OCI-M2 (cell line): ENCODE data around the gene PTP4A2.
"Not testable (repeated sequence)": the region's sequence is repeated elsewhere in the genome, so short reads cannot be mapped to it uniquely, and the experiment has no call there.

Experiments used
- DNase-seq: peaks from one replicate; lab custom pipeline; 2025; ENCODE audit not compliant: unreplicated experiment; lab: John Stamatoyannopoulos, UW

Gene PTP4A2

GRCh38 chr1:31926252-31926651 lies 11.9 kb downstream of the PTP4A2 start:
- no peak for DNase-seq

DNA sequence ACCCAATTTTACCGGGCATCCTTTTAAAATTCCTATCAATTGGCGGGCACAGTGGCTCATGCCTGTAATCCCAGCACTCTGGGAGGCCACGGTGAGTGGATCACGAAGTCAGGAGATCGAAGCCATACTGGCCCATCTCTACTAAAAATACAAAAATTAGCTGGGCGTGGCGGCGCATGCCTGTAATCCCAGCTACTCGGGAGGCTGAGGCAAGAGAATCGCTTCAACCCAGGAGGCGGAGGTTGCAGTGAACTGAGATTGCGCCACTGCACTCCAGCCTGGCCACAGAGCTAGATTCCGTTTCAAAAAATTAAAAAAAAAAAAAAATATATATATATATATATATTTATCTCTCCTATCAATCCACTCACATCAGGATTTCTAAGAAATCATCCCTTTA lies 12.3 kb downstream of the PTP4A2 start:
- not testable (repeated sequence) for DNase-seq

GRCh38 chr1:31924839-31925238 lies 13.3 kb downstream of the PTP4A2 start:
- no peak for DNase-seq

- no peak for DNase-seq
These were observed 14.2 kb downstream of the PTP4A2 start for GRCh38 chr1:31923901-31924535.

DNA sequence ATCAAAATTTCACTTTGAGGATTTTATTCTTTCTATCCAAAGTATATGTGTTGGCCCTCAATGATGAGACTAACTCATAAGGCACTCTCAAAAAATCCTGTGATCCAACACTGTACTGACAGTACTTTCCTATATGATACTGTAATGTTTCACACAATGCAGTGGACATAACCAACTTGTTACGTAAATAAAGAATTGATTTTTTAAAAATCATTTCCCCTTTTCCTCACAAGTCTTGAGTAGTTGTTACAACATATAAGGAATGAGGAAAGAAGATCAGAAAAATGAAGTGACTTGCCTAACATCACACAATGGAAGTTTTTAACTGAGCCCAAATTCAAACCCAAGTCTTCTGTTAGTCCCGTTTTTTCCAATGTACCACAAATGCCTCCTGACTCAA lies 17.2 kb downstream of the PTP4A2 start:
- no peak for DNase-seq

DNA sequence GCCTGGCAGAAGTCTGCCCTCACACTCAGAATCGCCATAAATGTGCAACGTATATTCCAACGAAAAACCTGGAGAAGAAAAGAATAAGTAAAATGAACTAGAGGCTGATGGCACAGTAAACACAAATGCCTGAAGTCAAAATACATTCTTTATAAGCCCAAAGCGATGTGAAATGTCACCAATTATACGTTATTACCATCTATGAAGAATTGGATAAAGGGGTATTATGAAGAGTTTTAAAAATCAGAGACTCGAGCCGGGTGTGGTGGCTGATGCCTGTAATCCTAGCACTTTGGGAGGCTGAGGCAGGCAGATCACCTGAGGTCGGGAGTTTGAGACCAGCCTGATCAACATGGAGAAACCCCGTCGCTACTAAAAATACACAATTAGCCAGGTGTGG lies 18.6 kb downstream of the PTP4A2 start:
- DNase-seq: no peak

DNA sequence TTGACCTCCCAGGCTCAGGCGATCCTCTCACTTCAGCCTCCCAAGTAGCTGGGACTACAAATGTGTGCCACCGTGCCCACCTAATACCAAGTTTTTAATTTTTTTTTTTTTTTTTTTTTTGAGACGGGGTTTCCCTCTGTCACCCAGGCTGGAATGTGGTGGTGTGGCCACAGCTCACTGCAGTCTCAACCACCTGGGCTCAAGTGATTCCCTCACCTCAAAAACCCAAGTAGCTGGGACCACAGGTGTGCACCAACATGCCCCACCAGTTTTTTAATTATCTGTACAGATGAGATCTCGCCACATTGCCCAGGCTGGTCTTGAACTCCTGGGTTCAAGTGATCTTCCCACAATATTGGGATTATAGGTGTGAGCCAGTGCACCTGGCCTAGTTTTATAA lies 22.7 kb downstream of the PTP4A2 start:
- DNase-seq: no peak

GRCh38 chr1:31913968-31914367 lies 24.2 kb downstream of the PTP4A2 start:
- DNase-seq: no peak

- DNase-seq: no peak
These were observed 25.3 kb downstream of the PTP4A2 start for GRCh38 chr1:31912839-31913239.

DNA sequence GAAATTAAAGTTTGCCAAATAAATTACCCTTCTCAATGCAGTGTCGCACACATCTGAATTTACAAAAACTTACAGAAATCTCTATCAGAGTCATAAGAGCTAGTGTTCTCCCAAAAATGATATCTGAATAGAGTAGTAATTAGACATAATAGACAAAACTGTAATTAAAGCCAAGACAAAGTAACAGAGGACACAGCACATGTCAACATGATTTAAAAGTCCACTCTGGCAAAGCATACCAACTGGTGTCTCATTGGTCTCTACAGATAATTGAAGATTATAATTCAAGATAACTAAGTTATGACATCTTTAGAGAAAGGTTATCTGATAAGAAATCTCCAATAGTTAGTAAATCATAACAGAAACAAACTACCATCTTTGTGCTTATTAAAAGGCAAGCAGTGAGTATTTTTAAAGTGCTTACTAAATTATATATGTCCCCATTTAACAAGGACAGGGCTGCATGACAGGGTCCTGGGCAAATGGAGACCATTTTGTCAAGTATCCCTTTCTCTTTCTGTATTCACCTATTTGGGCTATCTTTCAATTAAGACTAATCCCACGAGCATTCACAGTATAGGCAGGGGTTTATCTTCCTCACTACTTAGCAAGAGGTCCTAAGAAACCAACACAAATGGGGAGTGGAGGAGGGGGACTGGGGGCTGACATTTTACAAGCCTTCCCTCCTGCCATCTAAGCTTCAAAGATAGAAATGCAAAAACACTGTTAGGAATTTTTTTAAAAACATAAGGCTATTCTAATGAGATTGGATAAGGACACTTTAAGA lies 26.0 kb downstream of the PTP4A2 start:
- no peak for DNase-seq

DNA sequence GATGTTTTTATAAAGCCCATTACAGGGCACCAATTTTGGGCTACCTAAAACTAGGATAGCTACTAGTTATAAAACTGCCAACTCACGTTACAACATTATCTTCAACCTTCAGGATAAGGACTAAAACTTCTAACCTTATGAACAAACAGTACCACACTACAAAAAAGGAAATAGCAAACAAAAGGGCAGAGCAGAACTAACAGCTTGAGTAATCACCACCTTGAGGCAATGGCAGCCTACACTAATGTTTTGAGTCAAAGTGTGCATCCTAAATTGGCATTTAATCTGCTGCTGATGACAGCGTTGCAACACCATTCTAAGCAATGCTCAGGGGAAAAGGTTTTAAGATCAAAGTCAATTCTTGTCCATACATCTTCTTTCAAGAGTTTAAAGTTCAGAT lies 27.2 kb downstream of the PTP4A2 start:
- no peak for DNase-seq

DNA sequence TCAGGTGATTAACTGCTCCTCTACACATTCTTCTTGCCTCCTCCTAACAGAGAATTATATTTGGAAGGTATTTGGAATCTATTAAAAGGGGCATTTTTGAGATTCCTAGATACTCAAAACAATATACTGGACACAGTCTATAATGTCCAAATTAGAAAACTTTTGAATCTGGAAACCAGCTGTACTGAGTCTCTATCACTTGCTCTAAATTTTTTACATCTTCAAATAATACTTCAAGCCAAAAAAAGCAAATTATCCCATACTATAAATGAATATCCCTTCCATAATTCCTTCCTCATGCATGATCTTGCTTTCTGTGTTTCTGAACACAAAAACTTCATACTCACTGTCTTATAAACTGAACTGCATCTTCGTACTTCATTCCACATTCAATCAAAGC lies 28.5 kb downstream of the PTP4A2 start:
- no peak for DNase-seq

- no peak for DNase-seq
These were observed 31.6 kb downstream of the PTP4A2 start for GRCh38 chr1:31906557-31906956.

GRCh38 chr1:31905681-31906080 lies 32.5 kb downstream of the PTP4A2 start:
- DNase-seq: no peak

DNA sequence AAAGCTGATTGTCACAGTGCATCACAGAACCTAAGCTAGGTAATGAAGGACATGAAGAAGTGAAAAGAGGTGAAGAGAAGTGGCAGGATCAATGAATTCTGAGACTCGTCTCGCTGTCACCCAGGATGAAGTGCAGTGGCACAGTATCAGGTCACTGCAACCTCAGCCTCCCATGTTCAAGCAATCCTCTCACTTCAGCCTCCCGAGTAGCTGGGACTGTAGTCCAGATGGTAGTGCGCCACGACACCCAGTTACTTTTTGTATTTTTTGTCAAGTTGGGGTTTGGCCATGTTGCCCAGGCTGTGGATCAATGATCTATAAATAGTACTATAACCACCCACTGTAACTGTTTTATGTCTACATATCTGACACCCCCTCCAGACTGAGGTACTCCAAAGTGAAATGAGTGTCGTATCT lies 33.1 kb downstream of the PTP4A2 start:
- no peak for DNase-seq

GRCh38 chr1:31904339-31905092 lies 33.7 kb downstream of the PTP4A2 start:
- DNase-seq: no peak

GRCh38 chr1:31902510-31902860 lies 35.7 kb downstream of the PTP4A2 start:
- DNase-seq: no peak

DNA sequence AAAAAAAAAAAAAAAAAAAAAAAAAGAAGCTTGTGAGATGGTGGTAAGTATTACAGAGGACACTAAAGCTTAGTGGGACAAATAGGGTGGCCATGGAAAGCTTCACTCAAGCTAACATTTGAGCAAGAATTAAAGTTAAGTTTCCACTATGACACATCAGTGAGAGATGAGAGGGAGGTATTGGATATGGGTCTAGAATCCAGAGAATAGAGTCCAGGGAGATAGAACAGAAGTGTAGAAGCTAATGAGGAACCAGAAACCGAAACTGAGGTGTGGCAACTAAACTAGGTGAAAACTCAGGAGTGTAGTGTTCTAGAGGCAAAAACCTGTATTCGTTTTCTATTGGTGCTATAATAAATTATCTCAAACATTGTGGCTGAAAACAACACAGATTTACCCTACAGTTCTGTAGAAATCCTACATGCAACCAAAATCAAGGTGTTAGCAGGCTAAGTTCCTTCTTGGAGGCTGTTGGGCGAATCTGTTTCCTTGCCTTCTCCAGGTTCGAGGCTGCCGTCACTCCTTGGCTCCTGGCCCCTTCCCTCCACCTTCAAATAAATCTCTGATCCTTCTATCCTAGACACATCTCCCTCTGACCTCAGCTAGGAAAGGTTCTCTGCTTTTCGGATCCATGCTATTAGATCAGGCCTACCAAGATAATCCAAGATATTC lies 36.2 kb downstream of the PTP4A2 start:
- no peak for DNase-seq

DNA sequence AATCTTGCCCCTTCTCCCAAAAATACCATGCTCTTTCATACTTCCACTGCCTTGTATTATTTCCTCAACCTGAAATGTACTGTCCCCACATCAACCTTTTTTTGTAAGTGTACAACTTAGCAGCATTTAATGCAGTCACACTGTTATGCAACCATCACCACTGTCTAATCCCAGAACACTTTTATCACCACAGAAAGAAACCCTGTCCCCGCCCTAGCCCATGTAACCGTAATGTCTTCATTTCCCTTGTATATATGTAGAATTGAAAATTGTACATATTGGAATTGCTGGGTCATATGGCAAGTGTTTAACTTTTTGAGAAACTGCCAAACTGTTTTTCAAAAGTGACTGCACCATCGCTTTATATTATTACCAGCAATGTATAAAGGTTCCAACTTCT lies 37.4 kb downstream of the PTP4A2 start:
- DNase-seq: no peak

- DNase-seq: no peak
These were observed 40.6 kb downstream of the PTP4A2 start for GRCh38 chr1:31897526-31898100.

GRCh38 chr1:31895474-31896198 lies 42.5 kb downstream of the PTP4A2 start:
- DNase-seq: not testable (repeated sequence)
